NCI-H510A treated with DMSO at 0.1 percent for 48 hours (cell line): Measurements from ENCODE around the gene CNIH3.
A peak's percentile ranks its signal among the peaks of the same experiment; 100 is the strongest.

Experiments
- DNase-seq: peaks from one replicate; lab custom pipeline; 2025; lab: John Stamatoyannopoulos, UW

The CNIH3 gene

GRCh38 chr1:224777180-224777579, 161.1 kb downstream of the CNIH3 start:
- DNase-seq = no peak

- DNase-seq = no peak
These were observed 163.4 kb downstream of the CNIH3 start for GRCh38 chr1:224779536-224779935.

GRCh38 chr1:224780736-224781135, 164.6 kb downstream of the CNIH3 start:
- no peak for DNase-seq

- no peak for DNase-seq
These were observed 165.7 kb downstream of the CNIH3 start for GRCh38 chr1:224781800-224782199.

GRCh38 chr1:224782281-224783000, 166.3 kb downstream of the CNIH3 start:
- no peak for DNase-seq

- peak; percentile 62 for DNase-seq
These were observed 167.0 kb downstream of the CNIH3 start for GRCh38 chr1:224783006-224783651.

- no peak for DNase-seq
These were observed 168.3 kb downstream of the CNIH3 start for GRCh38 chr1:224784265-224785039.

GRCh38 chr1:224785040-224785328, 168.9 kb downstream of the CNIH3 start:
- no peak for DNase-seq

- no peak for DNase-seq
These were observed 169.5 kb downstream of the CNIH3 start for GRCh38 chr1:224785622-224786021.

- no peak for DNase-seq
These were observed 170.6 kb downstream of the CNIH3 start for GRCh38 chr1:224786533-224787250.

- DNase-seq = no peak
These were observed 173.2 kb downstream of the CNIH3 start for GRCh38 chr1:224789311-224789710.
